GM19455 (cell line): ENCODE results near the gene EVI5.

ENCODE experiments used
- ATAC-seq: cut with Tn5 transposase; IDR thresholded peaks from one replicate; pipeline ENCODE4 v1.9.1; 2021; ENCODE audit not compliant: unreplicated experiment

EVI5 gene

DNA sequence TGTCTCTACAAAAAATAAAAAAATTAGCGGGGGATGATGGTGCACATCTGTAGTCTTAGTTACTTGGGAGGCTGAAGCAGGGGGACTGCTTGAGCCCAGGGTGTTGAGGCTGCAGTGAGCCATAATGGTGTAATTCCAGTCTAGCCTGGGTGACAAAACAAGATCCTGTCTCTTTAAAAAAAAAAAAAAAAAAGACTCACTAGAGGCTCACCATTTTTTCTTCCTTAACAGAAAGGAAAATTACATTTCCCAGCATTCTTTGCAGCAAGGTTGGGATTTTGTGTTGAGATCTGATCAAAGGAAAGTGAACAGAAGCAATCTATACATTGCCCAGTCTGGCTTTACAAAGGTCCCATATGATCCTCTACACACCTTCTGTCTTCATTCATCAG lies 319.7 kb downstream of the EVI5 start:
- no peak for ATAC-seq

- ATAC-seq = no peak
Observed at GRCh38 chr1:92464588-92465255, 320.2 kb downstream of the EVI5 start.

DNA sequence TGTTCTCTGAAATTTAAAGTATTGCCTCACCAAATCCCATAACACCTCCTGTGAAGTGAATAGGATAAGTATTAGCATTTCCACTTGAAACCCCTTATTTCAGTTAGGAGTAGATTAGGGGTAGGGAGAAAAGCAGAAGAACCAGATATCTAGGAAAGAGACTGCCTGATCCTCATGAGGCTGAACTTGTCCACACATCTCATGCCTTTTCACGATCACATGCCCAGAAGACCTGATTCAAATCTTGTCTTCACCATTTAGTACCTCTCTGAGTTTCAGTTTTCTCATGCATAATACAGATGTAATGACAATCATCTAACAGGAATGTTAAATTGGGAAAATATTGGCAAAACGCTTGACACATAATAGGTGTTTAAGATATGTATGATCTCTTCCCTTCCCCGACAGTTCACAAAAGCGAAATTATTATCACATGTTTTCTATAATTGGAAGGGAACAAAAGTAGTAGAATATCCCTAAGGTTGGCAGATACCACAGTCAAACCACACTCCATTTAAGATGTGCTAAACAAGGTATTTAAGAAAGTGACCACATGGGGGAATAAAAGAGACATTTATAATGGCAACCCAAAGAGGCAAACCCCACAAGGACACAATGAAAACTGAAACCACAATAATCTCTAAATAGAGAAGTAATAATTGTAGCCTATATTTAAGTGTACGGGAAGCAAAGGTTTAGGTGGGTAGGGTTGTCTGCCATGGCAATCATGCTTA lies 323.4 kb downstream of the EVI5 start:
- ATAC-seq = peak; percentile 70

- ATAC-seq = no peak
Observed at GRCh38 chr1:92459871-92460320, 325.0 kb downstream of the EVI5 start.
